Activated T-helper 2 cell treated with anti-CD3 and anti-CD28 coated beads, Interferon-gamma antibody, Interleukin-2, Interleukin-4, amounts not matched to agents 10 μg/mL and 5 μg/mL and 100 μg/mL, durations not matched to agents 14 hours and 24 hours and 36 hours (primary cell): ENCODE data around the gene NEU2. TPM values are rescaled to one million over a fixed set of nuclear protein-coding genes. Genes with fewer than 3 reads are reported as not detected.
A peak's percentile ranks its signal among the peaks of the same experiment; 100 is the strongest.

Experiments
- DNase-seq: peaks from one replicate; pipeline ENCODE4 v3.0.0; 2021; ENCODE audit warnings: low spot score
- H3K27ac Mint-ChIP-seq: one replicate; pipeline ENCODE4 v1.8.0; 2021; ENCODE audit warnings: mixed read lengths
- H3K27me3 Mint-ChIP-seq: one replicate; pipeline ENCODE4 v1.8.0; 2021; ENCODE audit warnings: low read depth, mixed read lengths
- H3K36me3 Mint-ChIP-seq: one replicate; pipeline ENCODE4 v1.8.0; 2021; ENCODE audit warnings: low read depth, mixed read lengths
- H3K4me1 Mint-ChIP-seq: one replicate; pipeline ENCODE4 v1.8.0; 2021; ENCODE audit warnings: low read depth, mixed read lengths
- H3K4me3 Mint-ChIP-seq: one replicate; pipeline ENCODE4 v1.8.0; 2021; ENCODE audit warnings: low read depth, mild to moderate bottlenecking, moderate library complexity, mixed read lengths
- H3K9me3 Mint-ChIP-seq: one replicate; pipeline ENCODE4 v1.8.0; 2021; ENCODE audit warnings: mixed read lengths
- intact Hi-C: fragments of 100-400 bp; cut with micrococcal nuclease; formaldehyde crosslinking; loops from one replicate; pipeline ENCODE4 v1.15.1; 2023
- total RNA-seq: library from RNA; stranded (reverse); gene quantifications from 2 replicates; pipeline ENCODE4 v1.2.3, GENCODE V29; 2022

The NEU2 gene
- total RNA-seq, 1 donor from 2014 or later: not detected

DNA sequence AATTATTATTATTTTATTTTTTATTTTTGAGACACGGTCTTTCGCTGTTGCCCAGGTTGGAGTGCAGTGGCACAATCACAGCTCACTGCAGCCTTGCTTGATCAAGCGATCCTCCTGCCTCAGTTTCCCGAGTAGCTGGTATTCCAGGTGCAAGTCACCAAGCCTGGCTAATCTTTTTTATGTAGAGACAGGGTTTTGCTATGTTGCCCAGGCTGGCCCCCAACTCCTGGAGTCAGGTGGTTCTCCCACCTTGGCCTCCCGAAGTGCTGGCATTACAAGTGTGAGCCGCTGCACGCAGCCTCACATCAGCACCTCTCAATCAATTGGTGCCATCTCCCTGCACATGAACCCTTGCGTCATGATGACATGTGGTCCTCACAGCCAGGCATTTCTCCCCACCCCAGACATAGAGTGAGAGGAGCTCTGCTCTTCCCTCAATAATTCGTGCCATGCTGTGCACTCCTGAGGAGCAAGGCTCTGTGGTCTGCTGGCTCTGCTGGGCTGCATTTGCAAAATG is 33.5 kb downstream of the NEU2 start:
- DNase-seq: no peak
- no peaks in the 10 kb centered on the region for H3K9me3 Mint-ChIP-seq
- H3K27me3 Mint-ChIP-seq: no peaks in the 10 kb centered on the region
- intact Hi-C loops: loop anchor here (10.0 kb wide), 1 partner anchor 171 kb away; no protein-coding TSS in a partner anchor
- H3K4me3 Mint-ChIP-seq: no peak overlapping the region
- H3K36me3 Mint-ChIP-seq: peaks cover 59% of the 10 kb centered on the region
- H3K4me1 Mint-ChIP-seq: peaks cover 53% of the 10 kb centered on the region
- no peak overlapping the region for H3K27ac Mint-ChIP-seq

DNA sequence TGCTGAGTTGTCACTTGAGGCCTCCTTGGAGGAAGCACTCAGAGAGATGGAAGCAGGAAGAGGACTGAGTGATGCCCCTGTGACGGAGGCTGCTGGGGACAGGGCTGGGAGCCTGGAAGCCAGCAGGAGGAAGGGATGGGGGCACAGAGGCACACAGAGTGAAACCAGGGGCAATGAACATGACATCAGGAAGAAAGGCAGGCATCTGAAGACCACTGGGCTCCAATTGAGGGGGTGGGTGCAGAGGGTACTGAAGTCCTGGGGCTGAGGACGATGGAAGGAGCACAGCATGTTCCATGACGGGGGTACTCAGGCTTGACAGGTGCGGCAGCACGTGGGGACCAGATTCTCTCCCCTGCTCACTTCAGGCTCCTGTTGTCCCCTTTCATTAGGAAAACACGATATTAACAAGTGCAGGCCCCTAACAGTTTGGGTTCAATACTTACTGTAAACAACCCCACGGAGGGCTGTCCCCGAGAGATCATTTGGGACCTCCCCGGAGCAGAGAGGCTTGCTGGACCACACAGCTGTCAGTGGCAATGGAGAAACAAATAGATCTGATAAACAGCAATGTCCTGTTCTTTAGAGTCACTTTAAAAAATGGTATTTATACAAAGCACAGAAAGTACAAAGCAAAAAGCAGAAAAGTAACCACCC is 36.4 kb downstream of the NEU2 start:
- peak overlapping the region; percentile 19 for H3K27ac Mint-ChIP-seq
- intact Hi-C loops: loop anchor here (10.0 kb wide), 1 partner anchor 174 kb away; no protein-coding TSS in a partner anchor
- H3K4me3 Mint-ChIP-seq: no peak overlapping the region
- DNase-seq: no peak
- peaks cover 10% of the 10 kb centered on the region for H3K9me3 Mint-ChIP-seq
- peaks cover 41% of the 10 kb centered on the region for H3K4me1 Mint-ChIP-seq
- H3K36me3 Mint-ChIP-seq: peaks cover 40% of the 10 kb centered on the region
- H3K27me3 Mint-ChIP-seq: no peaks in the 10 kb centered on the region

DNA sequence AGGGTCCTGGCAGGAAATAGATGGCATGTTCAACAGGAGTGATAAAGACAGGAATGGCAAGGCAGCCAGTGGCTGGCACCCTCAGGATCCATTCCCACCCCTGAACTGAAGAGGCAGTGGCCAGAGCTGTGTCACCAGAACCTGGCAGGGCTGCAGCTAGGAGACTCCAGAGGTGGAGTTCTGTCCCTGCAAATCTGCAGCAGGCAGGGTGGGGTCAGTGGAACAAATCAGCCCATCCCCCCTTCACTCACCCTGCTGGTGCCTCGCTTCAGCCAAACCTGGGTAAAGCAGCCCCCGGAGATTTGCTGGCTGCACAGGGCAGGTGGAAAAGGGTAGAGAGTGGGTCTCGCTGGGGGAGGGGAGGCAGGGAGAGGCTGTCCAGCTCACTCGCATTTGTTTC is 40.4 kb downstream of the NEU2 start:
- intact Hi-C loops: no loop called here
- Mint-ChIP-seq H3K9me3 (peaks cover 10% of the 10 kb centered on the region), H3K4me3 (no peak overlapping the region), H3K27me3 (no peaks in the 10 kb centered on the region), H3K4me1 (peaks cover 25% of the 10 kb centered on the region), H3K27ac (no peak overlapping the region), H3K36me3 (peaks cover 20% of the 10 kb centered on the region)
- no peak for DNase-seq

DNA sequence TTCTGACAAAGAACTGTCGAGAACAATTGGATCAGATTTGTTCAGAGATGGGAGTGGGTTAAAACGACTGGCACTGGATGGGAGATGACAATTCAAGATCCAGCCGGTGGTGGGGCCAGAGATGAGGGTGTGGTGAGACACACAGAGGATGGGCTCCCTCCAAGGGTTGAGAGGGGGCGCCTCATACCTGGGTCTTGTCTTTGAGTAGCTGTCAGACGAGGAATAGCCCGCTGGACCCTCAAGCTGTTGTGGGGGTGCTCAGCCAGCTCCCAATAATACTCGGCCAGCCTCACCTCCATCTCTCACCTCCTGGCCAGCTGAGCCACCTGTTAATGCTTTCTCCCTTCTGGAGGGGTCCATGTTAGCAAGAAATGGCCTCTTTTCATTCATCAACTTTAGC is 41.6 kb downstream of the NEU2 start:
- H3K4me1 Mint-ChIP-seq: peaks cover 25% of the 10 kb centered on the region
- no peaks in the 10 kb centered on the region for H3K27me3 Mint-ChIP-seq
- H3K4me3 Mint-ChIP-seq: no peak overlapping the region
- peaks cover 23% of the 10 kb centered on the region for H3K36me3 Mint-ChIP-seq
- peaks cover 10% of the 10 kb centered on the region for H3K9me3 Mint-ChIP-seq
- no peak overlapping the region for H3K27ac Mint-ChIP-seq
- intact Hi-C loops: no loop called here
- no peak for DNase-seq

DNA sequence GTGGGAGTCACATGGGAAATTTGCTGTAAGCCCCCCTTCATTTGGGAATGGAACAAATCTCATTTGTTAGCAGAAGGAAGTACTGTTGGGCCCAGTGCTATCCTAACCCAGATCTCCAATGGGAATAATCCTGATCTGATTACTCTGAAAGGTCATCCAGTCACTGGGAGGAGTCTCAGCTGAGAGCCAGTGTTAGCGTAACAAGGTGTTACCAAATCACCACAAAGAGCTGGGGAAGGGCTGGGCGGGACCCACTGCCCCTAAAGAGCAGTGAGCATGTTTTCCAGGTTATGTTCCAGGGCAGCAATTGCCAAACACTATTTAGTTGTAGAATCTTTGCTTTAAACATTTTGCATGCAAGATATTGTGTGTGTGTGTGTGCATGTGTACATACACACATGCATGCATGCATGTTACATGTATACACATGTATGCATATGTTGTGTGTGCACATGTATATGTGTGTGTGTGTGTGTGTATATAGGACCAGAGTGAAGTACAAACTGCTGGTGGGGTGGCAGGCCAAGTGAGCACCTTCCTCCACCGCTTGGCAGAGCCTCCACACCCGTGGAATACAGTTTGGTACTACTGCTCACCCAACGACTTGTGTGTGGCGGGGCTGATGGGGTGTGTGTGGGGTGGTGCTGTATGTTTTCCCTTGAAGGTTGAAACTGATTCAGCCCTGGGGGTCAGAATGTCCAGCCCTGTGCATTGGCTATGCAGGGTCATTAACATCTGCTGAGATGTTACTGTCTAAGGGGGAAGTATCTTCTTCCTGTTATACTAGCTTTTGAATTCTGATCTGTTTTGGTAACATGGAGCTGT is 42.9 kb downstream of the NEU2 start:
- peaks cover 31% of the 10 kb centered on the region for H3K4me1 Mint-ChIP-seq

DNA sequence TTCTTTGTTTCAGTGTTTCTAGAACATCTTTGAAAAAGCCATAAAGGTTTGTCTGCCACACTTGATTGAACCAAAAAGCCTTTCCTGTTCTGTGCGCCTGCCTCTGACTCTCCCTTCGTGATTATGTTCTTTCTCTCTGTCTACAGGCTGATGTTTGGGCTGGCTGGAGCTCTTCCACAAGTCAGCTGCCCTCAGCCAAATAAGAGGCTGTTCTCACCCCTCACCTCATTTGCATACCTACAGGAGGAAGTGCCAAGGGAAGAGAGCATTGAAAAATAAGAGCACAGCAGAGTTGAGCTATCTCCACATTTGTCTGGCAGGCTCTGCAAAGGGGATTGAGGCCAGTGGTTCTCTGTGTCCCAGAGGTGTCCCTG is 43.5 kb downstream of the NEU2 start:
- Mint-ChIP-seq H3K36me3 (peaks cover 32% of the 10 kb centered on the region), H3K27me3 (no peaks in the 10 kb centered on the region), H3K4me1 (peaks cover 32% of the 10 kb centered on the region), H3K27ac (no peak overlapping the region), H3K4me3 (no peak overlapping the region), H3K9me3 (peaks cover 10% of the 10 kb centered on the region)
- DNase-seq: no peak
- intact Hi-C loops: no loop called here

More for the DNA sequence above, 42.9 kb downstream of the NEU2 start:
- Mint-ChIP-seq H3K27ac (no peak overlapping the region), H3K27me3 (no peaks in the 10 kb centered on the region), H3K9me3 (peaks cover 10% of the 10 kb centered on the region), H3K36me3 (peaks cover 27% of the 10 kb centered on the region), H3K4me3 (no peak overlapping the region)
- DNase-seq: no peak
- intact Hi-C loops: no loop called here

DNA sequence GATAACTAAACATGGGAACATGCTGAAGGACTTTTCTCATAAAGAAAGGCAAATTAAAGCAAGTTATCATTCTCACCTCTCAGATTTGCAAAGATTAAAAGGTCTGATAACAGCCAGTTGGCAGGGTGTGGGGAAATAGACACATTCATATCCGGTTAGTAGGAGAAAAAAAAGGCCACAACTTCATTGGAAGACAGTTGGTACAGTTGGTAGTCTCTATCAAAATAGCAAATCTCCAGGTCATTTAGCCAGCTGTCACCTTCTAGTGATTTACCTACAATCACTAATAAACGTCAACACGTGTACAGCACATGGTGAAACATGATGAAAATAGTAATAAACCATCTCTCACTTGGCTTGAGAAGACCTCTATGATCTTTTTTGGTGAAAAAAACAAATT is 44.3 kb downstream of the NEU2 start:
- intact Hi-C loops: no loop called here
- peaks cover 38% of the 10 kb centered on the region for H3K4me1 Mint-ChIP-seq
- H3K27ac Mint-ChIP-seq: no peak overlapping the region
- H3K9me3 Mint-ChIP-seq: peaks cover 3% of the 10 kb centered on the region
- no peak for DNase-seq
- no peaks in the 10 kb centered on the region for H3K27me3 Mint-ChIP-seq
- H3K36me3 Mint-ChIP-seq: peaks cover 40% of the 10 kb centered on the region
- peak overlapping the region; percentile 43 for H3K4me3 Mint-ChIP-seq

DNA sequence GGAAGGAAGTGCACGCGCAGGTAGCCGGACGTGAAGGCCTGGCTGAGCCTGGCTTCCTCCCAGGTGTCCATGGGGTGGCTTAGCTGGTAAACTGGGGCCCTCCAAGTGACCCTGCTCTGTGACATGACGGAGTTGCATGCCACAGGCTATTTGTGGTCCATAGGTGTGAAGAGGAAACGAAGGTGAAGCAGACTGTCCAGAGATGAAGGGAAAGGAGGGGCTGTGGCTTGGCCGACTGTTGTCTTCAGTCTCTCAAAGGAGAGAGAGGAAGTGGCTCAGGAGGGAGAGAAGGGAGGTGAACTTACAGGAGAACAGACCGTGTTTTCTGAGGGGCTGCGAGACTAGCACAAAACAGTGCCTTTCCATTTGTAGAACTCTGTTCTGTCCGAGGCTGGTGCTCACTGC is 47.0 kb downstream of the NEU2 start:
- Mint-ChIP-seq H3K9me3 (no peaks in the 10 kb centered on the region), H3K4me3 (peak overlapping the region; percentile 23), H3K36me3 (peaks cover 64% of the 10 kb centered on the region), H3K27me3 (no peaks in the 10 kb centered on the region), H3K4me1 (peaks cover 57% of the 10 kb centered on the region), H3K27ac (peak overlapping the region; percentile 63)
- intact Hi-C loops: no loop called here
- DNase-seq: no peak

DNA sequence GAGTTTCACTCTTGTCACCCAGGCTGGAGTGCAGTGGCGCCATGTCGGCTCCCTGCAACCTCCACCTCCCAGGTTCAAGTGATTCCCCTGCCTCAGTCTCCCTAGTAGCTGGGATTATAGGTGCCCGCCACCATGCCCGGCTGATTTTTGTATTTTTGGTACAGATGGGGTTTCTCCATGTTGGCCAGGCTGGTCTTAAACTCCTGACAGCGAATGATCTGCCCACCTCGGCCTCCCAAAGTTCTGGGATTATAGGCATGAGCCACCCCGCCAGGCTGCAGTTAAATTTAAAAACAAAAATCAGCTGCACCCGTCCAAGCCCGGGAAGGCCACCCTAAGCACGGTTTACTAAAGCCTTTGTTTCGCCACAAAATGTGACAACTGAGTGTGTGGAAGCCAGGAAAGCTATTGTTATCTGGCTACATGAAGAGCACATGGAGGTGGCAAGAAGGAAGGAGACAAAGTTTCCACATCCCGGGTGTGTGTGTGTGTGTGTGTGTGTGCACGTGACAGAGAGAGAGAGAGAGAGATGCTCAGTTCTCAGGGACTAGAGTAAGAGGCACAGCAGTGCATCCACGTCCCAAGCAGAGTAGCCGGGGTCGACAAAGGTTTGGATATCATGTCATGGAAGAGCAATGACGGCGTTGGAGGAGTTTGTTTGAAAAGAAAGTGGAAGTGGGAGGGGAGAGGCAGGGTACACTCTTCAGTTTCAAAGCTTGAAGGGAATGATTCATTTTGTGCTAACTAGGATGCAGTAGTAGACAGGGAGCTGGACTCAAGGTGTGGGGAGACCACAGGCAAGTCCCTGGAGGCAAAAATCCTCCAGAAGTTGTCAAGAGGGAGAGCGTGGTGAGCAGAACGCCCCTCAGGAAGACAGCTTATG is 47.7 kb downstream of the NEU2 start:
- Mint-ChIP-seq H3K4me1 (peaks cover 61% of the 10 kb centered on the region), H3K9me3 (no peaks in the 10 kb centered on the region), H3K36me3 (peaks cover 67% of the 10 kb centered on the region), H3K4me3 (peak overlapping the region; percentile 61), H3K27me3 (no peaks in the 10 kb centered on the region), H3K27ac (peak overlapping the region; percentile 82)
- intact Hi-C loops: loop anchor here (2.0 kb wide), 1 partner anchor 17 kb away; no protein-coding TSS in a partner anchor
- no peak for DNase-seq

DNA sequence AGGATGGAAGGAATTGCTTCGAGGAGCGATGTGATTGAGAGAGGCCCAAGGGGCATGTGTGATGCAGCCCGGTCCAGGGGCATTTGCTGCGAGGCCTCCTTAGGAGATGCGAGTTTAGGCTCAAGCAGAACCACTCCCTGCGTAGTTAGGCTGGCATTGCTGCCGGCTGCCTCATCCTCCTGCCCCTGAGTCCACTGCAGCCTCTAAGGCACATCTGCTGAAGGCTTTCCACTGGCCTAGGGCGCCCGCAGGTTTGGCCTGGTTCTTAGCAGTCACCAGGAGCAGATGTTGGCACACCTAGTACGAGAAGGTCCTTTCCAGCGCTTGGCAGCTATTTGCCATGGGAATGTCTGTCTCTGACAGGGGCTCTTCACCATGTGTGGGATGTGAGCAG is 48.4 kb downstream of the NEU2 start:
- intact Hi-C loops: loop anchor here (1.0 to 2.0 kb wide), 5 partner anchors 14 to 166 kb away; partner anchors contain the start of gene INPP5D
- peaks cover 68% of the 10 kb centered on the region for H3K4me1 Mint-ChIP-seq

DNA sequence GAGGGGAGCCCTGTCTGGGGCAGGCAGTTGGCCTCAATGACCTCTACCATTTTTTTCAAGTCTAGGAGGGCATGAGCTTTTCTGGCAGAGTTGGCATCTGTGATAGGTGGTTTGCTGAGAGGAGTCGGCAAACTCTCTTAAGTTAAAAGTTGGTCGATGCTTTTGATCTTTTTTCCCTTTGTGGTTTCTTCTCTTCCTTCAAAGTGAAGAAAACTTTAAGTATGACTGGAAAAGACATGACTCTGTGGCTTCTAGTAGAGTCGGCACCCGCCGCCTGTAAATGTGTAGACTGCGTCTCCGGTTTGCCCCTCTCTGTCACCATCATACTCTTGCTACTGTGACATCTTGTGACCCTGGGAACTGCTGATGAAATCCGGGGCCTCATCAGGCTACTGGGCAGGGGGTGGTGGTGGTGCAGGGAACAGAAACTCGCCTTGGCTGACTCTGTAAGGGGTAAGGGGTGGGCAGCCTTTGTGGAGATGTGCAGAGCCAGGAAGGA is 48.8 kb downstream of the NEU2 start:
- H3K4me1 Mint-ChIP-seq: peaks cover 70% of the 10 kb centered on the region
- peak overlapping the region; percentile 55 for H3K4me3 Mint-ChIP-seq
- DNase-seq: peak; percentile 58
- intact Hi-C loops: loop anchor here (1.0 to 2.0 kb wide), 5 partner anchors 14 to 166 kb away; partner anchors contain the start of gene INPP5D
- H3K27me3 Mint-ChIP-seq: no peaks in the 10 kb centered on the region
- peaks cover 77% of the 10 kb centered on the region for H3K36me3 Mint-ChIP-seq
- H3K27ac Mint-ChIP-seq: peak overlapping the region; percentile 82
- no peaks in the 10 kb centered on the region for H3K9me3 Mint-ChIP-seq

More for the DNA sequence above, 48.4 kb downstream of the NEU2 start:
- Mint-ChIP-seq H3K4me3 (peak overlapping the region; percentile 61), H3K36me3 (peaks cover 73% of the 10 kb centered on the region), H3K27me3 (no peaks in the 10 kb centered on the region), H3K9me3 (no peaks in the 10 kb centered on the region), H3K27ac (peak overlapping the region; percentile 82)
- DNase-seq: no peak

DNA sequence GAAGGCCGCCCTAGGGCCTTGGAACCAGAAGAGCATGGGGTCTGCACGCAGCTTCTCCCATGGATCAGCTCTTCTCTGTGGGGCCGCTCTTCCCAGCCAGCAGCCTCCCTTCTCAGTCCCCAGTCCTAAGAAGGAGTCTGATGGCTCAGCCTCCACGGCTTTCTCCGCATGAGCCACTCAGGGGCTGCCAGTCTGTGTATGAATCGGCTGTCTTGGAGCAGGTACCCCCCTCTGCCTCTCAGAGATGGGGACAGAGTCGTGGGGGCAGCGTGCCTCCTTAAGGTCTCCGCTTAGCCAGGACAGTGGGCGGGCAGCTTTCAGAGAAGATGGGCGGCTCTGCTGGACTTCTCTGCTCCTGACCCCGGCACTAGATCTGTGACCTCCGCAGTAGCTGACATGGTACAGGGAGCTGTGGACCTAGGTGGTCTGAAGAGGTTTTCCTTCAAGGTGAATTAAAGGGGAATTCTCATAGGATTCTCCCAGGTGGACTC is 49.3 kb downstream of the NEU2 start:
- no peaks in the 10 kb centered on the region for H3K9me3 Mint-ChIP-seq
- no peaks in the 10 kb centered on the region for H3K27me3 Mint-ChIP-seq
- H3K36me3 Mint-ChIP-seq: peaks cover 80% of the 10 kb centered on the region
- peak overlapping the region; percentile 82 for H3K27ac Mint-ChIP-seq
- peaks cover 74% of the 10 kb centered on the region for H3K4me1 Mint-ChIP-seq
- intact Hi-C loops: loop anchor here (1.0 to 2.0 kb wide), 5 partner anchors 14 to 166 kb away; partner anchors contain the start of gene INPP5D
- DNase-seq: no peak
- H3K4me3 Mint-ChIP-seq: peak overlapping the region; percentile 69
